HepG2 (cell line): Measurements from ENCODE around the gene TXNRD2. TPM values are rescaled to one million over a fixed set of nuclear protein-coding genes. Genes with fewer than 3 reads are reported as not detected.

Source experiments
- DR1 ChIP-seq: sonication (generic); formaldehyde crosslinking; IDR thresholded peaks from 2 replicates; pipeline ENCODE4 v1.8.0; 2021; ENCODE audit warnings: mild to moderate bottlenecking, missing genetic modification reagents, inconsistent platforms
- HNRNPLL ChIP-seq: fragments of 200-400 bp; formaldehyde crosslinking; IDR thresholded peaks from 2 replicates; pipeline ENCODE4 v1.6.1; 2017; ENCODE audit warnings: mild to moderate bottlenecking, low read depth, low read length; ENCODE audit not compliant: poor library complexity, severe bottlenecking
- MEF2D ChIP-seq: sonication (generic); formaldehyde crosslinking; IDR thresholded peaks from 2 replicates; pipeline ENCODE4 v1.5.1; 2020; ENCODE audit warnings: mild to moderate bottlenecking, missing genetic modification reagents
- NFYC ChIP-seq: IDR thresholded peaks from 2 replicates; pipeline ENCODE4 v1.6.1; 2016; ENCODE audit warnings: missing genetic modification reagents, missing compliant biosample characterization
- POLR2A ChIP-seq, 2 experiments: IDR thresholded peaks; 2 replicates each; pipeline ENCODE4 v1.6.1; 2011; ENCODE audit warnings: low read depth in 2 of 2, low read length in 2 of 2, mild to moderate bottlenecking in 1 of 2, moderate library complexity in 1 of 2; ENCODE audit not compliant: insufficient read depth in 1 of 2
- RORA ChIP-seq: sonication (generic); formaldehyde crosslinking; IDR thresholded peaks from 2 replicates; pipeline ENCODE4 v1.5.0; 2020; ENCODE audit warnings: mild to moderate bottlenecking, missing genetic modification reagents, moderate library complexity
- SIN3A ChIP-seq: IDR thresholded peaks from 2 replicates; pipeline ENCODE4 v1.6.1; 2011; ENCODE audit warnings: low read depth, mild to moderate bottlenecking, control low read depth, low read length, borderline replicate concordance
- SNAPC5 ChIP-seq: sonication (generic); formaldehyde crosslinking; IDR thresholded peaks from 2 replicates; pipeline ENCODE4 v1.8.1; 2023; ENCODE audit warnings: mild to moderate bottlenecking, missing genetic modification reagents, borderline replicate concordance
- TOPORS ChIP-seq: sonication (generic); formaldehyde crosslinking; IDR thresholded peaks from 2 replicates; pipeline ENCODE4 v1.8.0; 2023; ENCODE audit warnings: mild to moderate bottlenecking, missing genetic modification reagents
- ZHX2 ChIP-seq, 2 experiments: sonication (generic) in 1 of 2; formaldehyde crosslinking in 1 of 2; IDR thresholded peaks; 2 replicates each; pipeline versions ENCODE4 v1.6.1 to v1.9.0; 2014 to 2022; ENCODE audit warnings: antibody characterized with exemption in 1 of 2, borderline replicate concordance in 1 of 2, inconsistent platforms in 1 of 2, low read depth in 1 of 2, missing genetic modification reagents in 1 of 2
- ZNF766 ChIP-seq: sonication (generic); formaldehyde crosslinking; IDR thresholded peaks from 2 replicates; pipeline ENCODE4 v1.5.0; 2020; ENCODE audit warnings: missing genetic modification reagents, borderline replicate concordance
- ZNF816 ChIP-seq: sonication (generic); formaldehyde crosslinking; IDR thresholded peaks from 2 replicates; pipeline ENCODE4 v1.8.0; 2022; ENCODE audit warnings: missing genetic modification reagents, mild to moderate bottlenecking, borderline replicate concordance
- polyA plus RNA-seq, 8 experiments: library from polyadenylated mRNA; depleted of rRNA in 3 of 8; stranded (reverse) in 7 of 8; unstranded in 1 of 8; fragments of >200 nt; fragmentation: Illumina TruSeq in 4 of 8; extraction: Trizol in 4 of 8; gene quantifications; 2 replicates each; pipeline versions ENCODE4 v1.2.1 to v1.2.3, GENCODE V29; 2011 to 2016; ENCODE audit warnings: low read depth in 4 of 8, missing spikeins in 1 of 8, mixed read lengths in 1 of 8; ENCODE audit not compliant: insufficient read depth in 1 of 8
- total RNA-seq, 5 experiments: library from RNA; depleted of rRNA; stranded (reverse); fragments of >200 nt; fragmentation: Illumina TruSeq; extraction: Trizol; gene quantifications; 2 replicates each; pipeline ENCODE4 v1.2.3, GENCODE V29; 2016; ENCODE audit warnings: low read depth in 1 of 5
- TF ChIP-seq, protein P1 (sequence below): sonication (generic); formaldehyde crosslinking; IDR thresholded peaks from 2 replicates; pipeline ENCODE4 v1.5.0; 2020; ENCODE audit warnings: mild to moderate bottlenecking, missing genetic modification reagents, borderline replicate concordance

TXNRD2 gene
- total and polyA plus RNA-seq, 2 of the 13 experiments (the other 11 are each of a cell fraction or from before 2014, with no cell fraction given), result 17.5 to 18.6 TPM

GRCh38 chr22:19959043-19959586 lies 17.5 kb upstream of the TXNRD2 start (continued):
- TF ChIP-seq SNAPC5 (CRISPR knock-in tag) (no peak), DR1 (CRISPR knock-in tag) (peak; percentile 74; the same call in 1 of the 2 replicates), POLR2A (IDR thresholded peaks at IDR 0.05; ENCODE audit: insufficient read depth in 1 of 2, low read depth in 2 of 2, low read length in 2 of 2) (peak in 1 of 2 experiments; percentile 50; a peak in 2 of 4 replicates), HNRNPLL (peak; percentile 99), MEF2D (CRISPR knock-in tag) (peak; percentile 47; the same call in 1 of the 2 replicates), TOPORS (no peak), ZNF816 (peak; percentile 53; the same call in 1 of the 2 replicates), RORA (CRISPR knock-in tag) (no peak), ZNF766 (CRISPR knock-in tag) (0 out of 2 replicates have a peak, but pooled peaks have one; percentile 40), NFYC (CRISPR knock-in tag) (0 out of 2 replicates have a peak, but pooled peaks have one; percentile 38), SIN3A (peak; percentile 76; the same call in 1 of the 2 replicates), ZHX2 (IDR thresholded peaks at IDR 0.05; ENCODE audit: low read depth) (no peak), ZHX2 (CRISPR knock-in tag; IDR thresholded peaks at IDR 0.05; ENCODE audit: borderline replicate concordance) (peak; percentile 38; the same call in 1 of the 2 replicates)
- TF ChIP-seq, protein P1, sequence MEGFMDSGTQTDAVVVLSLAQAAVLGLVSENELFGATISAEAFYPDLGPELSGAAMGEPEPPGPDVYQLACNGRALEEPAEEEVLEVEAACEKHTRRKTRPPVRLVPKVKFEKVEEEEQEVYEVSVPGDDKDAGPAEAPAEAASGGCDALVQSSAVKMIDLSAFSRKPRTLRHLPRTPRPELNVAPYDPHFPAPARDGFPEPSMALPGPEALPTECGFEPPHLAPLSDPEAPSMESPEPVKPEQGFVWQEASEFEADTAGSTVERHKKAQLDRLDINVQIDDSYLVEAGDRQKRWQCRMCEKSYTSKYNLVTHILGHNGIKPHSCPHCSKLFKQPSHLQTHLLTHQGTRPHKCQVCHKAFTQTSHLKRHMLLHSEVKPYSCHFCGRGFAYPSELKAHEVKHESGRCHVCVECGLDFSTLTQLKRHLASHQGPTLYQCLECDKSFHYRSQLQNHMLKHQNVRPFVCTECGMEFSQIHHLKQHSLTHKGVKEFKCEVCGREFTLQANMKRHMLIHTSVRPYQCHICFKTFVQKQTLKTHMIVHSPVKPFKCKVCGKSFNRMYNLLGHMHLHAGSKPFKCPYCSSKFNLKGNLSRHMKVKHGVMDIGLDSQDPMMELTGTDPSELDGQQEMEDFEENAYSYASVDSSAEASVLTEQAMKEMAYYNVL (CRISPR knock-in tag), result no peak
